G401 (cell line): ENCODE results near the gene LRP2. TPM values are rescaled to one million over a fixed set of nuclear protein-coding genes. Genes with fewer than 3 reads are reported as not detected.
"Not testable (repeated sequence)": the region's sequence is repeated elsewhere in the genome, so short reads cannot be mapped to it uniquely, and the experiment has no call there.

Source experiments
- DNase-seq: peaks from one replicate; pipeline ENCODE4 v3.0.0-alpha.2; 2015; ENCODE audit warnings: low spot score
- in situ Hi-C: cut with HindIII; loops from 2 replicates; pipeline ENCODE4 v1.10.0; 2016; ENCODE audit warnings: low sequenced_read_pairs, mixed read lengths
- total RNA-seq: library from RNA; depleted of rRNA; stranded (reverse); fragments of >200 nt; shearing (Covaris generic); gene quantifications from 2 replicates; pipeline ENCODE4 v1.2.3, GENCODE V29; 2014; rRNA removed

The LRP2 gene
- not detected in 2 replicates for total RNA-seq

DNA sequence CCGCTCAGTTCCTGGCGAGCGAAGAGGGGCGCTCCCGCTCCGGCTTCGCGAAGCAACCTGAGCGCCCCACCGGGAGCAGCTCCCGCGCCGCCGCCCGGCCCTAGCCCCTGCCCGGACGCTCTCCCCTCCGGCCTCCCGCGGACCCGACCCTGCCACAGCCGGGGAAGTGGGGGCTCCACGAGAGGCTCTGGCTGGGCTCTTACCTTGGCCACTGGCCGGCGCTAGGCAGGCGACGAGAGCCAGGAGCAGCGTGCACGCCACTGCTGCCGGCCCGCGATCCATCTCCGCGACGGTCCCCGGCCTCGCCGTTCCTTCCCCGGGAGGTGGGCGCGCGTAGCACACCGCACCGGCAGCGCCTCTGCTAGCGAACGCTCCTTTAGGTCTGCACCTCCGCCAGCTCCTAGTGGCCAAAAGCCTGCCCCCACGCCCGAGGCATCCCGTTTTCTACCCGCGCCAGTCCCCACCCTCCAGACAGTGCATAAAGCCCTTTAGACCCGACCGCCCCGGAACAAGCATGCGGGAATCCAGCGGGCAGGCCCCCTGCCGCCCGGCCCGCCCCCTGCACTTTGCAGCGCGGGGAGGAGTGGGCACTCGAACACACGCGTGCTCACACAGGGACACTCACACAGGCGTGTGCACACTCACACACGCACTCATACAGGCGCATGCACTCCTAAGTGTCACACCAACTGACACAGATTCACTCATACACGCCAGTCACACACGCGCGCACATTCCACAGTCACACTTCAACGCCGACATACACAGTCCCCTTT lies at the start of gene LRP2:
Gene LRP2 (minus strand): TSS at position 417 of the 776 bp plus-strand sequence. CDS start 135 bp downstream, at position 282.
- in situ Hi-C loops, result no loop called here
- no peak for DNase-seq

DNA sequence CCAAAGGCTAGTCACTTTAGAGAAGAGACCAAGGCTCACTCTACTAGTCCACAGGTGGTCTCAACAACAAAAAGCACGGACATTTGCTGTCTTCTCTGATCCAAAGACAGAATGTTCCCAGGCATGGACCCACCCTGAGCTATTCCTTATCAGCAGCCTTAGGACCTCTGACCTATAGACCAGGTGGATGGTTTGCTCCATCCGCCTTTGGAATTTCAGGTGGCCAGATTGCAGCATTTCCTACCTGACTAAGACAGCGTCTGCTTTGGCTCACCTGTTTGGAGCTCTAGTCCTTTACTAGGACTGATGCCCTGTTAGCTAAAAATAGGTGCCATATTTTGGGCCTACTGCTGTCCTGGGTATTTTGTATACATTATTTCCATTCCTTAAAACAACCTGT lies 44.6 kb upstream of the LRP2 start:
- in situ Hi-C loops, result no loop called here

DNA sequence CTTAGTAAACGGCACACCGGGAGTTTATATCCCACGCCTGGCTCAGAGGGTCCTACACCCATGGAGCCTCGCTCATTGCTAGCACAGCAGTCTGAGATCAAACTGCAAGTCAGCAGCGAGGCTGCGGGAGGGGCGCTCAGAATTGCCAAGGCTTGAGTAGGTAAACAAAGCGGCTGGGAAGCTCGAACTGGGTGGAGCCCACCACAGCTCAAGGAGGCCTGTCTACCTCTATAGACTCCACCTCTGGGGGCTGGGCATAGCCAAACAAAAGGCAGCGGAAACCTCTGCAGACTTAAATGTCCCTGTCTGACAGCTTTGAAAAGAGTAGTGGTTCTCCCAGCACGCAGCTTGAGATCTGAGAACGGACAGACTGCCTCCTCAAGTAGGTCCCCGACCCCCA lies 37.2 kb upstream of the LRP2 start:
- DNase-seq, in situ Hi-C loops: not testable (repeated sequence)

More for the DNA sequence above, 44.6 kb upstream of the LRP2 start:
- no peak for DNase-seq

DNA sequence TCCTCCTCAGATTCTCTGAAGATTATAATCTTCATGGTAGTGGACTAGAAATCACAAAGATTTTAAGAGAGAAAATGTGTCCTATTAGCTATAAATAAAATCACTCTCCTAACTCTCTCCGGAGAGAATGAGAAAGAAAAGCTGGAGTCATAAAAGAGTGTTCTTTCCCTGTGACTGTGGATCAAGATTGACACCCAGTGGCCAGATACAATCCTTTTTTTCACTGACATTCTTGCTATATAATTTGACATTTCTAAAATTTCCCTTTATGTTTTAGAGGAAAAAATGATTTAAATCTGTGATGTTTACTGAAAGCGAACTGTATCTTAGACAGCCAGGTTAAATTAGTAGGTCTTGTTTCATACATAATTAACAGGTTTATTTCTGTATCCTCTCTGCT lies 35.4 kb upstream of the LRP2 start:
- in situ Hi-C loops, result no loop called here
- peak; percentile 33 for DNase-seq

DNA sequence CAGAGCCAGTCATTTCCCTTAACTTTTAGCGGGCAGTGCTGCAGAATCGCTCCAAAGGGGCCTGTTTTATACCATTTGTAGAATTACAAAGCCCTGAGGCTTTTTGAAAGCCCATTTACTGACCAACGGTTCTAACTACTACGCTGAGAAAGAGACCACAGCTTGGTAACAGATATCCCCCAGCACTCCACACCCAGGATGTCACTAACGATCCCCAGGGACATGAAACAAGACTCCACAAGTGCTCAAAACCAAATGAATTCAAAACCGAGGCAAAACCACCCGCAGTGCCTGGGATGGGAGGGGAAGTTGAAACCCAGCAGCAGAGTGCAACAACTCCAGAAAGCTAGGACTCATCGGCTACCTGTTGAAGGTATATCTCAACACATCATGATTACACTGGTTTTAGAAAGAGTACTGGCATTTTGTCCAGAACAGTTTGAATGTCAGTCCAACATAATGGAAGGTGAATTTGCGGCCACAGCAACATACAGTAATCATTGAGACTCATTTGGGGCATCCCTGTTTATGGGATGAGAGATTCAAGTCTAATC lies 33.6 kb upstream of the LRP2 start:
- in situ Hi-C loops, result no loop called here
- DNase-seq, result no peak

DNA sequence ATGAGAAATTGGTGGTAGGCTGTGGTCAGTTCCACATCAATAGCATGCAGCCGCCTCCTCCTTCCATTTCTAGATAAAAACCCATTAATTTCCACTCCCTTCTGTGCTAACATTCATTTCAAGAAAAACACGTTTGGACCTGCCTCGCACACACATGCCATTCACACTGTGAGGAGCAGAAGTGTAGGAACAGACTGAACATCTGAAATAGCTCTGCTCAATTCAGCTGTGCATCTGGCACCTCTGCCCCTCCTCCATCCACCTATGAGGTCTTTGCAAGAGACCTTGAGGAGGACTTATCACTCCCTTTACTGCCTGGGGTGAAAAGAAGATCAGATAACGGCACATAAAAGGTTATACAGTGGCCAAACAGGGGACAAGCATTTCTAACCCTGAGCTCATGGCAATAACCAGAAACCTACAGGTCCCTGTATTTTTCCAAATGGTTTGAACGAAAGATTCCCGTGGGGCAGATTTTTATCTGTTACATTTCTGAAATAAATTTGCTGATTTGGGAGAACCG lies 30.8 kb upstream of the LRP2 start:
- in situ Hi-C loops, result no loop called here
- DNase-seq, result no peak

DNA sequence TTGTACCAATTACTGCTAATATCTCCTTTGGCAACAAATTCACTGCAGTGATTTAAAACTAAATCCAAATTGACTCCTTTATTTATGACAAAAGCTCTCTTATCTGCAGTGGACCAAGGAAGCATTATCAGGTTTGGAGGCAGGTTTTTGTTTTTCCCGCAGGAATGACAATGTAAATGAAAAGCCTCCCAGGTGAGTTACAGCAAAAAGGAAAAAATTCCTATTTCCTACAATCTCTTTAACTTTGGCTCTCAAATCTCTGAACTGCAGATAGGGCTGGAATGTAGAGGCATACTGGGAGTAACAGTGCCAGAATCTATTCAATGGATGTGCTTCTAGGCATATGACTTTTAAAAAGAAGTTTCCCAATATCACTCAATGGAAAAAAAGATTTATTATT lies 28.9 kb upstream of the LRP2 start:
- DNase-seq, result no peak
- in situ Hi-C loops, result no loop called here

DNA sequence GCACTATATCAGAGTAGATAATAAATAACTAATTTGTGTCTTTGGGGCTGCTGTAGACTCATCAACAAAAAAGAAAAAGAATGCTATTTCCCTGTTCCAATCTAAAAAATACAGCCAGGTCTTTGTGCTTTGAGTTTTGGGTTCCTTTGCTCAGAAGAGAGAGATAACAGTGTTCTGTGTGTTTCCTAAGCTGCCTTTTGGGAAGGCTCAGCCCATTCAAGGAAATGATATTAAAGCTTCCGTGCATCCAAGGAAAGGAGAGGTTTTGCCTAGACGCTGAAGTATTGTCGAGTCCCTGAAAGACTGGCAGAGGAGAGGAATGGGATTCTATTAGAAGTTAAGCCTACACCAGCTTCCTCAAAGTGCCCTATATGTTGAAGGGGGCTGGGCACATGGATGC lies 25.8 kb upstream of the LRP2 start:
- in situ Hi-C loops, result no loop called here
- no peak for DNase-seq

DNA sequence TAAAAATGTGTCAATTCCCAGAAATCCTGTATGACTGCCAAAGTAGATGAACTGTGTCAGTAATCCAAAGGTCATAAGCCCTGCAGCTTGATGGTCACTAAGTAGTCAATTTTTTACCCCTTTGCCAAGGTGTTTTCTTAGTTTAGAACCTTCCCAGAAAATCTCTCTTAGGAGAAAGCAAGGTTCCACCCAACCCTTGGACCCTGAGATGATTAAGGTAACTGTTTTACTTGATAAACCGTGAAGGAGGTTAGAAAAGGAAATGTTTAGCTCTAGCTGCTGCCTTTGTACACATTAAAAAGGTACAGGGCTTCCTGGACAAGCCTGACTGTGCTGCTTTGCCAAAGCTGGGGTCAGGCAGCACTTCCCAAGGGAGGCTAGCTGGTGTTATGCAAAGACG lies 24.4 kb upstream of the LRP2 start:
- in situ Hi-C loops, result no loop called here
- DNase-seq, result no peak

DNA sequence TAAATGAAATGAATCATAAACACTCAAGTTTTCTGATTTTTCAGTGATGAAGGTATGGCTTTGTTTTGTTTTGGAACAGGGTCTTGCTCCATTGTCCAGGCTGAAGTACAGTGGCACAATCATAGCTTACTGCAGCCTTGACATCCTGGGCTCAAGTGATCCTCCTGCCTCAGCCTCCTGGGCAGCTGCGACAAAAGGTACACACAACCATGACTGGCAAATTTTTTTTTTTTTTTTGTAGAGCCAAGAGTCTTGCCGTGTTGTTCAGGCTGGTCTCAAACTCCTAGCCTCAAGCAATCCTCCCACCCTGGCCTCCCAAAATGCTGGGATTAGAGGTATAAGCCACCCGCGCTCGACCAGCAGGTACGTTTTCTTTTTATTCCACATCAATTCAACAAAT lies 22.5 kb upstream of the LRP2 start:
- no peak for DNase-seq
- in situ Hi-C loops, result no loop called here

DNA sequence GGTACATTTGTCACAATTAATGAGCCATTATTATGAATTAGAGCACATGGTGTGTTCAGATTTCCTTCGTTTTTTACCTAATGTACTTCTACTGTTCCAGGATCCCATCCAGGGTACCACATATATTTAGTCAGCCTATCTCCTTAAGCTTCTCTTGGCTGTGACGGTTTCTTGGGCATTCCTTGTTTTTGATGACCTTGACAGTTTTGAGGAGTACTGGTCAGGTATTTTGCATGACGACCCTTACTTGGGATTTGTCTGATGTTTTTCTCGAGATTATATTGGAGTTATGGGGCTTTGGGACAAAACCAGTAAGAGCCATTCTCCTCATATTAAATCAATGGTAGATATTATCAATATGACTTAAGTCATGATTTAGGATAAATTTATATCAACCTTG lies 10.2 kb upstream of the LRP2 start:
- in situ Hi-C loops, result no loop called here
- no peak for DNase-seq

DNA sequence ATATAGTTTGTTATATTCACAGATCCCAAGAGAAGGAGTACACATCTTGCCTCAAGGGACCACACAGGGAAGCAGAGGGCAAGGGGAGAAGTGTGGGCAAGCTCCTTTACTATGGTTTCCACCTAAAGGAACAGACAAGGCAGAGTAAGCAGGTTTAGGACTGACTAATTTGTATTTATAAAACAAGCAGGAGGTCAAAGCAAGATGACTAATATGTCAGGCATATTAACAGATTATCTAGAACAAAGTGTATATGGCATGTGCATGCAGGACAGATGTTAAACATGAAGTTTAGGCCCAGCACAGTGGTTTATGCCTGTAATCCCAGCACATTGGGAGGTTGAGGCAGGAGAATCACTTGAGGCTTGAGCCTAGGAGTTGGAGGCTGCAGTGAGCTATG lies 3.7 kb upstream of the LRP2 start:
- in situ Hi-C loops, result no loop called here
- DNase-seq, result no peak

DNA sequence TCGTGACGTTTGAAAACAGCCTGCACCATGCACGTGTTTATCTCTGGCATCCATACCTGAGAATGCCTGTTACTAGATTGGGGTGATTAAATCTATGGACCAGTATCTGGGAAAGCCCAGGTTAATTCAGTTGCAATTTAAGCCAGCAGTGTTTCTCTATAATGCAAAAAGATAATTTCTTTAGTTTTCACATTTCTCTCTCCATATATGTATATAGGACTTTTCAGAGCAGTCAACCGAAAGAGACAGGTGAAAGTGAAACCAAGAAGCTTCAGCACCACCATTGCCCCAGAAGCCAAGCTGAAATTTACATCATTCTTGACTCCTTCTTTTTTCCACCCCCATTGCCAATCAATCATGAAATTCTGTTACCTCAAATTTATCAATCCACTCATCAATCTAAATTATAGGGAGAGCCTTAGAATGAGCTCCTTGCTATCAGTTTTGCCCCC lies 2.7 kb upstream of the LRP2 start:
- in situ Hi-C loops, result no loop called here
- DNase-seq, result no peak

DNA sequence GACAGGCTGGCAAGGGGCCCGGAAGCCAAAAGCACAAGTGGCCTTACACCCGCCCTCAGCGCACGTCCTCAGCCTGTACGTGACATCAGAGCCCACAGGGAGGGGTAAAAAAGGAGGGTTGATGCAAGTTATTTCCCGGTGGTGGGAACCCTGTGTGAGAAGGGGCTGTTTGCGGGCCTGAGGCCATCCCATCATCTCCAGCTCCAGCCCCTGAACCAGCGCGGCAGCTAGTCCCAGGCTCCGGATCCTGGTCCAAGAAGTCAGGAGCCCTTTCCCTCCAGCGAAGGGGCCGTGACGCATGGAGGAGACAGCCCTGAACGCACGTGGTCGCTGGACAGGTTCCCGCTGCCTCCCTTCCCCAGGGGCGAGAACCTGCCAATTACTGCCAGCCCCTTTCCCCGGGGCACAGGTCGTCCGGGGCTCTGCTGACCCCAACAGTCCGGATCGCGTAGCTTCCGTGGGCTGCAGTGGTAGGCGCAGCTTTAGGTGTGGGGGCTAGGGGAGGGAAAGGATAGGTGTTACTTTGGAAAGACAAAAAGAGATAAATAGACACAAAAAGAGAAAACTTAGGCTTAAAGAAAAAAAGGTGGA lies 1.3 kb upstream of the LRP2 start:
- in situ Hi-C loops, result no loop called here
- no peak for DNase-seq

DNA sequence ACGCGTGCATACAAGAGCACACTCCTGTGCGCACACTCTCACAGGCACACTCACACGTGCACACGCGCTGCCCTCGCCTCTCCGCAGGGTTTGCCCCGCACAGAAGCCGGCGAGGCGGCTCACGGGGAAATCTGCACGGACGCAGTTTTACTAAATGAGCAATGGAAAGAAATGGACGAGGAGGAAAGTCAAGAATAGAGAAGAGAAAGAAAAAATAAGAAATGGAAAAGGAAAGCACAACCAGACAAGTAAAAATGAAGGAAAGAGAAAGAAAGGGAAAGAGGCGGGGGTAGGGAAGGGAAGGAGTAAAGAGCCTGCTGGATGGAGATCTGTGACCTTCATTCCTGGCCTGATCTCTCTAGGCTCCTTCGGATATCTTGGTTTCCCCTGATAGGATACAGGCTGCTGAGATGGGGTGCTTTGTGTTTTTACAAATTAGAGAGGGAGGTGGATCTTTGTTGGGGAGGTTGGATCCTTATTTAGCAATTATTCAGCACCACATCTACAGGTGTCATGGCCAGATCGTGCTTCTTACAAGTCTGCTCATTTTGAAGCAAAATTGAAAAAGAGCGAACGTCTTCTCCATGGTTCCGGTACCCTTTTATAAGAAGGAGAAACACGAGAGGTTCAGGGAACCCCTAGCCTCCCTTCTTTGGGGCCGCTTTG lies 693 bp upstream of the LRP2 start:
- DNase-seq, result no peak
- in situ Hi-C loops, result no loop called here

DNA sequence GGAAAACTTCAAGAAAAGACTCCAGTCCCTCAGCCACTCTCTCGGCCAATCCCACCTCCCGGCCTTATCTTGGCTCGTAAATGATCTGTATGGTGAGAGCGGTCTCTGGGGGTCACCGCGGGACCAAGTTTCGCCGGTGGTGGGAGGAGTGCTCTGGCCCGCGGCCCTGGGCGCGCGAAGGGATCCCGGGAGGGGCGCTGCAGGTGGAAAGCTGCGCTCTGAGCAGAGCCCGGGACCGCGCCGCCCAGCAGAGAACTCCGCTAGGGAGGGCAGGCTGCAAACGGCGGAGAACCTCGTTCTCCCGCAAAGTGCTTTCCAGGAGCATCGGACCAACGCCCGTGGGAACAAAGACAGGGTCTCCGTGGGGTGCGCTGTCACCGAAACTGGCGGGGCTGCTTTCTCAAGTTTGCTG lies 622 bp downstream of the LRP2 start:
- DNase-seq, result no peak
- in situ Hi-C loops, result no loop called here

DNA sequence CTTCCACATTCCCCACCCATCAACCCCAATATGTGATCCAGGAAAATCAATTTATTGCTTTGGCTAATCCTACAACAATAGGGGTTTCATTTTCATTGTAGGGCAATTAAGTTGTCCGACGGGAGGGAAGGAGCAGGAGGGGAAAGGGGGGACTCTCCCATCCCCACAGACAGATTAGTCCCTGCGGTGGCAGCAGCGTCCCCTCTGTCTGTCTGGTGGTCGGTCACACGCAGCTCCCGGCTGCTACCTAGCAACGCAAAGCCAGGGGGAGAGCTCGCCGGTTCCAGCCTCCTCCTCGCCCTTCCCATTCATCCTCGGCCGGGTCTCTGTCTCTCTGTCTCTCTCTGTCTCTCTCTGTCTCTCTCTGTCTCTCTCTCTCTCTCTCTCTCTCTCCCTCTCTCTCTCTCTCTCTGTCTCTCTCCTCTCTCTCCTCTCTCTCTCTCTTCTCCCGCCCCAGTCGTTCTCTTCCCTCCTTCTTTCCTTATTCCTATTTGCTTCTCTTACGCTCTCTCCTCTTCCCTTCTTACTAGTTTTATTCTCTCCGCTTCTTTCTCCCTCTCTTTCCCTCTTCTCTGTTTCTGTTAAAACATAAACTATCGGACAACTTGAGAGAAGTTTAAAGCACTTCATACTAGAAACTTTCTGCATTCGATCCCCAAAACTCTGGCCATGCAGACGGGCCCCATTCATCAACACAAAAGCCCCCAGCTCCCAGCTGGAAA lies 1.2 kb downstream of the LRP2 start:
- DNase-seq, result no peak
- in situ Hi-C loops, result no loop called here

DNA sequence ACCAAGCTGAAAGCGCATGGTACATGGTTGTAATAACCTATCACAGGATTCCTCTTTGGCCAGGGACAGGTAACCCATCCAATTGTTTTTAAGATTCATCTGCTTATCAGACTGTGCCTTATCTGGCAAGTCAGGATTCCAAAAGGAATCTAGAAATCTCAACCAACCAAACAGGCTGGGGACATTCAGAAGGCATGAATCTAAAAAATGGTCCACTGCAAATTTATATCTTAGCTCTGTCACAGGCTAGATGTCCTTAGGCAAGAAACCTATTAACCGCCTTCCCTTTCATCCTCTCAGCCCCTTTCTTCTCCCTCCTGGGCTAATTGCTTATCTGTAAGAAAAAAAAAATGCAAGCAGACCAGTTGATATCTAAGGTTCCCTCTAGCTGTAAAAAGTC lies 4.3 kb downstream of the LRP2 start:
- in situ Hi-C loops, result no loop called here

DNA sequence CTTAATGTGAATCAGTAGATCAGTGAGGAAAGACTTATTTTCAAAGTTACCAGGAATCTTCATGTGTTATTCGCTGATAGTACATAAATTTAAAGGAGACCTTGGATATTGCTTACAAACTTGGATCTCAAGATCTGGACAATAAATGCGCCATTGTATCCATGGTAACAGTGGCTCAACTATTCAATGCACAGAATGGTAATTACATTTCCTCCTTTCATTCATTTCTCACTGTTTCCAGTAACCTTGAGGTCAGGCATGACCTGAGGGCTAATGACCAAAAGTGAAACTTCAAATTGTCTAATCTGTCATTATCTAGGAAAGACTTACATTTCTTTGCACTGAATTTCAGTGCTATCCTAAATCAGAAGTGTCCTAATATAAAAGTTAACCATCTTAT lies 8.1 kb downstream of the LRP2 start:
- no peak for DNase-seq
- in situ Hi-C loops, result no loop called here

More for the DNA sequence above, 4.3 kb downstream of the LRP2 start:
- no peak for DNase-seq
